Gastrocnemius medialis (tissue), 4 donors: Measurements from ENCODE around the gene CCBE1. TPM values are rescaled to one million over a fixed set of nuclear protein-coding genes. Genes with fewer than 3 reads are reported as not detected.
"Not testable (repeated sequence)": the region's sequence is repeated elsewhere in the genome, so short reads cannot be mapped to it uniquely, and the experiment has no call there.

Experiments used
- ATAC-seq, 2 donors: fragments of 150-250 bp; one replicate each; pipeline ENCODE4 v1.9.1; 2016
- DNase-seq, 2 donors: peaks; one replicate each; pipeline ENCODE4 v3.0.0-alpha.2; 2019
- H3K27ac ChIP-seq, 4 donors: fragments of 200-600 bp; sonication (generic); 1 replicate in 1 of 4; 2 replicates in 3 of 4; pipeline ENCODE4 v1.5.1; 2016 to 2018; ENCODE audit warnings: mild to moderate bottlenecking in 2 of 4, moderate library complexity in 1 of 4
- H3K27me3 ChIP-seq, 3 donors: fragments of 200-600 bp; sonication (generic) in 2 of 3; 1 replicate in 1 of 3; 2 replicates in 2 of 3; pipeline versions ENCODE4 v1.5.1 to v1.6.0; 2016 to 2019; ENCODE audit warnings: mild to moderate bottlenecking in 1 of 3, moderate library complexity in 1 of 3
- H3K36me3 ChIP-seq, 2 donors: fragments of 200-600 bp; sonication (generic) in 1 of 2; one replicate each; pipeline ENCODE4 v1.5.1; 2017 to 2018
- H3K4me1 ChIP-seq, 2 donors: fragments of 200-600 bp; sonication (generic) in 1 of 2; one replicate each; pipeline ENCODE4 v1.5.1; 2016 to 2017; ENCODE audit warnings: mild to moderate bottlenecking in 2 of 2
- H3K4me3 ChIP-seq, 4 donors: fragments of 200-600 bp; sonication (generic) in 3 of 4; 1 replicate in 1 of 4; 2 replicates in 3 of 4; pipeline ENCODE4 v1.5.1; 2016 to 2019; ENCODE audit warnings: mild to moderate bottlenecking in 2 of 4
- H3K9me3 ChIP-seq, 3 donors: fragments of 200-600 bp; sonication (generic) in 2 of 3; 1 replicate in 1 of 3; 2 replicates in 2 of 3; pipeline ENCODE4 v1.5.1; 2016 to 2019
- CTCF ChIP-seq, 5 experiments: fragments of 450-650 bp in 3 of 5; fragments of 200-600 bp in 2 of 5; sonication (generic) in 2 of 5; IDR thresholded peaks in 4 of 5; conservative IDR thresholded peaks in 1 of 5; 1 replicate in 4 of 5; 2 replicates in 1 of 5; pipeline ENCODE4 v1.5.1; 2016 to 2019; ENCODE audit warnings: antibody characterized with exemption in 5 of 5, mild to moderate bottlenecking in 3 of 5, moderate library complexity in 3 of 5
- POLR2A ChIP-seq, 2 donors: fragments of 450-650 bp; IDR thresholded peaks; one replicate each; pipeline ENCODE4 v1.6.1; 2017; ENCODE audit warnings: antibody characterized with exemption in 2 of 2, mild to moderate bottlenecking in 2 of 2, moderate library complexity in 2 of 2
- in situ Hi-C, 4 donors: fragments of 200-750 bp; cut with MboI; loops; one replicate each; pipeline versions ENCODE4 v1.15.0 to v1.8.0; 2017; ENCODE audit warnings: low sequenced_read_pairs in 4 of 4
- intact Hi-C: fragments of 100-400 bp; cut with DNase I; formaldehyde crosslinking; loops from one replicate; pipeline ENCODE4 v1.15.1; 2023; ENCODE audit warnings: low total_unique reads
- total RNA-seq, 4 donors: library from RNA; depleted of rRNA; stranded (reverse); fragments of >200 nt; gene quantifications; one replicate each; pipeline versions ENCODE4 v1.1.0 to v1.2.3, GENCODE V29; 2016

The CCBE1 gene
- total RNA-seq, 4 donors from 2014 or later, result 0.44 to 2.7 (median 1.3) TPM

- in situ Hi-C loops, result no loop called here
- Histone ChIP-seq H3K9me3 (no peaks in the 10 kb centered on the region), H3K4me1 (no peaks in the 10 kb centered on the region), H3K36me3 (no peaks in the 10 kb centered on the region), H3K4me3 (no peak overlapping the region), H3K27ac (no peak overlapping the region), H3K27me3 (no peaks in the 10 kb centered on the region)
- ATAC-seq (no peak), DNase-seq (no peak)
- TF ChIP-seq POLR2A (IDR thresholded peaks at IDR 0.05) (no peak), CTCF (IDR thresholded peaks at IDR 0.05 in 4 of 5, conservative IDR thresholded peaks at IDR 0.05 in 1 of 5) (no peak)
- intact Hi-C loops, result no loop called here
Measured at GRCh38 chr18:59718108-59718463, 20.9 kb upstream of the CCBE1 start.

- in situ Hi-C loops (no loop called here), intact Hi-C loops (no loop called here)
- Histone ChIP-seq H3K36me3 (no peaks in the 10 kb centered on the region), H3K27ac (no peak overlapping the region), H3K4me3 (no peak overlapping the region), H3K9me3 (no peaks in the 10 kb centered on the region), H3K27me3 (no peaks in the 10 kb centered on the region), H3K4me1 (no peaks in the 10 kb centered on the region)
- TF ChIP-seq CTCF (IDR thresholded peaks at IDR 0.05 in 4 of 5, conservative IDR thresholded peaks at IDR 0.05 in 1 of 5), result no peak
- no peak for TF ChIP-seq POLR2A (IDR thresholded peaks at IDR 0.05)
- DNase-seq (no peak), ATAC-seq (no peak)
Measured at GRCh38 chr18:59717291-59717690, 20.1 kb upstream of the CCBE1 start.

GRCh38 chr18:59715966-59716369, 18.7 kb upstream of the CCBE1 start:
- ATAC-seq, result no peak

GRCh38 chr18:59715445-59715844, 18.2 kb upstream of the CCBE1 start:
- in situ Hi-C loops (no loop called here), intact Hi-C loops (no loop called here)
- no peaks in the 10 kb centered on the region for H3K9me3 ChIP-seq
- no peaks in the 10 kb centered on the region for H3K27me3 ChIP-seq
- ATAC-seq (no peak), DNase-seq (no peak)
- H3K4me3 ChIP-seq, result no peak overlapping the region
- no peaks in the 10 kb centered on the region for H3K4me1 ChIP-seq
- TF ChIP-seq POLR2A (IDR thresholded peaks at IDR 0.05) (no peak), CTCF (IDR thresholded peaks at IDR 0.05 in 4 of 5, conservative IDR thresholded peaks at IDR 0.05 in 1 of 5) (no peak)
- no peaks in the 10 kb centered on the region for H3K36me3 ChIP-seq
- no peak overlapping the region for H3K27ac ChIP-seq

More at GRCh38 chr18:59715966-59716369, 18.7 kb upstream of the CCBE1 start:
- TF ChIP-seq CTCF (IDR thresholded peaks at IDR 0.05 in 4 of 5, conservative IDR thresholded peaks at IDR 0.05 in 1 of 5), result no peak
- TF ChIP-seq POLR2A (IDR thresholded peaks at IDR 0.05), result no peak
- H3K4me3 ChIP-seq, result no peak overlapping the region
- in situ Hi-C loops, result no loop called here
- H3K36me3 ChIP-seq, result no peaks in the 10 kb centered on the region
- intact Hi-C loops, result no loop called here
- no peak for DNase-seq
- H3K9me3 ChIP-seq, result no peaks in the 10 kb centered on the region
- H3K4me1 ChIP-seq, result no peaks in the 10 kb centered on the region
- H3K27ac ChIP-seq, result no peak overlapping the region
- no peaks in the 10 kb centered on the region for H3K27me3 ChIP-seq

- H3K4me1 ChIP-seq, DNase-seq, H3K4me3 ChIP-seq, ATAC-seq, H3K36me3 ChIP-seq, in situ Hi-C loops, H3K27me3 ChIP-seq, intact Hi-C loops, H3K9me3 ChIP-seq, H3K27ac ChIP-seq: not testable (repeated sequence)
Measured at GRCh38 chr18:59714096-59714495, 16.9 kb upstream of the CCBE1 start.
